ENCODE data around the gene DES.

The DES gene

GRCh38 chr2:219419331-219420197 is 1.4 kb downstream of the DES start:
- no peak for DNase-seq (ENCODE audit: low read depth)

DNA sequence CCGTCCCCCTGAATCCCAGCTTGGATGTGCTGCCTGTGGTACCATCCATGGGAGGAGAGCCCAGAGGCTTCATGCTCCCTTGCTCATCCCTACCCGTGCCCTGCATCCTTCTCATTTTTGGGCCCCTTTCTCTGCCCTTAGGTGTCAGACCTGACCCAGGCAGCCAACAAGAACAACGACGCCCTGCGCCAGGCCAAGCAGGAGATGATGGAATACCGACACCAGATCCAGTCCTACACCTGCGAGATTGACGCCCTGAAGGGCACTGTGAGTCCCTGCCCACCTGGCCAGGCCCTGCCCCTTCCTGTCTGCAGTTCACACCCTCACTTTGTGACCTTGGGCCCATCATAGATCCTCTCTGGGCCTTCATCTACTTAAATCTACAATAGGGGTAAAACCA is 2.5 kb downstream of the DES start:
- no peak for DNase-seq (ENCODE audit: low read depth)

- DNase-seq (ENCODE audit: low read depth), result no peak
These were observed 3.1 kb downstream of the DES start for GRCh38 chr2:219421323-219421722.

DNA sequence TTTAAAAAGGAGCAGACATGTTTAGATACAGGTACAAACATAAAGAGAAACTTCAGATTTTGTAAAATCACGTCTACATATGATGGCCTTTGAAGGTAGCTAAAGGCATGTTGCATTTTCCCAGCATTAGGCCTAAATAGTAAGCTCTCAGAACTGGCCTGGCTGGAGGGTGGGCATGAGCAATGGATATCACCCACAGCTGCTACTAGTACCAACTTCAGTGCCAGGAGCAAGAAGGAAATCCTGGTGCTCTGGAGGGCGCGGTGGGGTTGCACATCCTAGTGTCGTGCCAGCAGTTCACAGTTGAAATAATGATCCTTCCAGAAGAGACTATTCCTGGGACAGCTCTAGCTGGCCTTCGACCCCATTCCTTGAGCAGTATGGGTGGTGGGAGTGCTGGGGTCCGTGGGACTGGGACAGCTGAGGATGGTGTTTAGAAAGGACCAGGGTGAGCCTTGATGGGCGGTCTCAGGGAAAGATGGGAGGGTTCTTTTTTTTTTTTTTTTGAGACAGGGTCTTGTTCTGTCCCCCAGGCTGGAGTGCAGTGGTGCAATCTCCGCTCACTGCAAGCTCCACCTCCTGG is 4.9 kb downstream of the DES start:
- DNase-seq (ENCODE audit: low read depth), result no peak

DNA sequence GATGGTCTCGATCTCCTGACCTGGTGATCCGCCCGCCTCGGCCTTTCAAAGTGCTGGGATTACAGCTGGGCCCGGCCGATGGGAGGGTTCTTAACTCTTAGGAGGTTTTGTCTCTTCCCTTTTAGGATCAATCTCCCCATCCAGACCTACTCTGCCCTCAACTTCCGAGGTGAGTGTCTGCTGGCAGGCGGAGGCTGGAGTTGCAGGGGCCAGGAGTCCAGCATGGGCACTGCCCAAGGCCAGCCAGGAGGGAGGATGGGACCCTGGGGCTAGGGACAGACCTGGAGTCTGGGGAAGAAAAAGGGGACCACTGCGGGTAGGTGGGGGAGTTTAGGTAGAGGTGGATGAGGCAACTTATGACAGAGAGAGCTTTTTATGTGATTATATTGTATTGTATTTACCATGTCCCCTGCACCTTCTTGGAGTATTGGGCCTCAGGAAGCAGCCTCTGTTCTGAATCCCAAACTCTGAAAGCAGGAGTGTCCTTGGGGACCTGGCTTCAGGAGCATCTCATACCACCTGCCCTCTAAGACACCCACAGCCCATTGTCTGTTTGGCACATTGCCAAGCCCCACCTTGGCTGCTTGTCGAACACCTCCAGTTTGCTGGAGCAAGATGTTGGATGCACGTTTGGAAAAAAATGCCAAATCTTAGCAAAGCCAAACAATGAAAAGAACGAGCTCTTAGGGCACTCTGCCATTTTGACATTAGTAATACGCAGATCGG is 5.6 kb downstream of the DES start:
- no peak for DNase-seq (ENCODE audit: low read depth)

DNA sequence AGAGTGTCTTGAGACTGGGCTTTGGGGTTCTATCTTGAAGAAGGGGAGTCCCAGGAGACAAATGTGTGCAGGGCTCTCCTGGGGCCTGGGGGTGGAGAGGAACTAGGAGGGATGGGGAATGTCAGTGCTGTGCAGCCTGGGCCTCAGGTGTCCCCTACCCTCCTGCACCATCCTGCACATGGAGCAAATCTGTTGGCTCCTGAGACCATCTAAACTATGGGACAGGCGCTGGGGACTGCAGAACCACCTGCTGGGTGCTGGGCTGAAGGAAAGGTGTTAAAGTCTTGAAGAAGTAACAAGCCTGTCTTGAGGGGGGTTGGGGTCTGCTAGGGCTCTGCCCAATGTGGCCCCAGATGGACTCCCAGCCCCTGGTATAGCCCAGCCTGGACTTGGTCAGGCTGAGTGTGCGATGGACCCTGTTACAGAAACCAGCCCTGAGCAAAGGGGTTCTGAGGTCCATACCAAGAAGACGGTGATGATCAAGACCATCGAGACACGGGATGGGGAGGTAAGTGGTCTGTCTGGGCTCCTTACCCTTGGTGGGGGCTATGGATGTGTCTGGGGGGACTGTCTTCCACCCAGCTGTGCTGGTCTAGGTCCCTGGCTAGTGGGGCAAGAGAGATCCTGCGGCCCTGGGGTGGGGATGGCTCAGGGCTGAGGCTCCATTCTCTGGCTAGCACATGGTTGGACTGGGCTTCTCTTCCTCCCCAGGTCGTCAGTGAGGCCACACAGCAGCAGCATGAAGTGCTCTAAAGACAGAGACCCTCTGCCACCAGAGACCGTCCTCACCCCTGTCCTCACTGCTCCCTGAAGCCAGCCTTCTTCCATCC is 7.3 kb downstream of the DES start:
- no peak for DNase-seq (ENCODE audit: low read depth)

DNA sequence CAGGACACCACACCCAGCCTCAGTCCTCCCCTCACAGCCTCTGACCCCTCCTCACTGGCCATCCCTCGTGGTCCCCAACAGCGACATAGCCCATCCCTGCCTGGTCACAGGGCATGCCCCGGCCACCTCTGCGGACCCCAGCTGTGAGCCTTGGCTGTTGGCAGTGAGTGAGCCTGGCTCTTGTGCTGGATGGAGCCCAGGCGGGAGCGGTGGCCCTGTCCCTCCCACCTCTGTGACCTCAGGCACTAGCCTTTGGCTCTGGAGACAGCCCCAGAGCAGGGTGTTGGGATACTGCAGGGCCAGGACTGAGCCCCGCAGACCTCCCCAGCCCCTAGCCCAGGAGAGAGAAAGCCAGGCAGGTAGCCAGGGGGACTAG is 7.9 kb downstream of the DES start:
- DNase-seq (ENCODE audit: low read depth), result no peak

DNA sequence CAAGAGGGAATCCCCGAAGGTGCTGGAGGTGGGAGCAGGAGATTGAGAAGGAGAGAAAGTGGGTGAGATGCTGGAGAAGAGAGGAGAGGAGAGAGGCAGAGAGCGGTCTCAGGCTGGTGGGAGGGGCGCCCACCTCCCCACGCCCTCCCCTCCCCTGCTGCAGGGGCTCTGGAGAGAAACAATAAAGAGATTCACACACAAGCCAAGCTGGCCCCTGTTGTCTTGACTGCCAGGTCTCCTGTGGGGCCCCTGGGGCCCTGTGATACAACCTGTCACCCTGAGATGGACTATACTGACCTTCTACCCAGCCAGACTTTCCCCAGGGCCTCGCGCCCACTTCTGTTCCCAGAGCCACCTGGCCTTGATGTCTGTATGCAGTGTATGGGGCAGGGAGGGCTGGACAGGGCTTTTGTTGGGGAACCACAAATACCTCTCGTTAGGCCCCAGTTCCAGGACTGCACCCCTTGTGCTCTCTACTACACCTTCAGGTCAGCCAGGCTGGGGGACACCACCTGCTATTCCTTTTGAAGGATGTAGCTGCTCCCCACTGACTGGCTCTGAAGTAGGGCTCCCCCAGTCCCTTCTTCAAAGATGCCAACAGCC is 8.5 kb downstream of the DES start:
- DNase-seq (ENCODE audit: low read depth), result no peak

GRCh38 chr2:219428469-219428868 is 10.3 kb downstream of the DES start:
- DNase-seq (ENCODE audit: low read depth), result no peak

DNA sequence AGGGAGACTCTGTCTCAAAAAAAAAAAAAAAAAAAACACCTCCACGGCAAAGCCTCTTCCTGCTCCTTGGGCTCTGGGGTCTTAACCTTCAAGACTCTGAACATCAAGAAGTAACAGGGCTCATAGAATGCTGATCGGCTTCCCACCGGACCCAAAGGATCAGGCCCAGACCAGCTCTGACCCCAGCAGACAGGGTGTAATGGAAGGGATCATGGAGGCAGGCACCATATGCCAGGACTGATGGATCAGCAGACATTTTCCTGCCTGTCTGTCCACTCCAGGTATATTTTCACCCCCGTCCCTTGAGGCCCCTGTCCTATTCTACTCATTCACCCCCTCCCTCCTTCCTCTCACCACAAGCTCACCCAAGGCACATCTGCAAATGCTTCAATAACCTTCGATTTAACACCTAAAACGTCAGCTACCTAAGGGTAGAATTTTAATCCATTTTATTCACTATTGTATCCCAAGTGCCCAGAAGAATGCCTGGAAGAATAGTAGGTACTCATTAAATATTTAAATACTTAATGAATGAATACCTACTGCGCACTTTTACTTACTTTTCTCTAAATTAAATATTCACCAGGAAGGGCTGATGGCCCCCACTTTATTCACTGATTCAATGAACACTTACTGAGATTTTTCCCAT is 11.9 kb downstream of the DES start:
- DNase-seq (ENCODE audit: low read depth), result no peak

GRCh38 chr2:219430633-219431615 is 12.7 kb downstream of the DES start:
- no peak for DNase-seq (ENCODE audit: low read depth)

- DNase-seq (ENCODE audit: low read depth), result no peak
These were observed 15.7 kb downstream of the DES start for GRCh38 chr2:219433666-219434467.

- no peak for DNase-seq (ENCODE audit: low read depth)
These were observed 16.2 kb downstream of the DES start for GRCh38 chr2:219434468-219434717.

DNA sequence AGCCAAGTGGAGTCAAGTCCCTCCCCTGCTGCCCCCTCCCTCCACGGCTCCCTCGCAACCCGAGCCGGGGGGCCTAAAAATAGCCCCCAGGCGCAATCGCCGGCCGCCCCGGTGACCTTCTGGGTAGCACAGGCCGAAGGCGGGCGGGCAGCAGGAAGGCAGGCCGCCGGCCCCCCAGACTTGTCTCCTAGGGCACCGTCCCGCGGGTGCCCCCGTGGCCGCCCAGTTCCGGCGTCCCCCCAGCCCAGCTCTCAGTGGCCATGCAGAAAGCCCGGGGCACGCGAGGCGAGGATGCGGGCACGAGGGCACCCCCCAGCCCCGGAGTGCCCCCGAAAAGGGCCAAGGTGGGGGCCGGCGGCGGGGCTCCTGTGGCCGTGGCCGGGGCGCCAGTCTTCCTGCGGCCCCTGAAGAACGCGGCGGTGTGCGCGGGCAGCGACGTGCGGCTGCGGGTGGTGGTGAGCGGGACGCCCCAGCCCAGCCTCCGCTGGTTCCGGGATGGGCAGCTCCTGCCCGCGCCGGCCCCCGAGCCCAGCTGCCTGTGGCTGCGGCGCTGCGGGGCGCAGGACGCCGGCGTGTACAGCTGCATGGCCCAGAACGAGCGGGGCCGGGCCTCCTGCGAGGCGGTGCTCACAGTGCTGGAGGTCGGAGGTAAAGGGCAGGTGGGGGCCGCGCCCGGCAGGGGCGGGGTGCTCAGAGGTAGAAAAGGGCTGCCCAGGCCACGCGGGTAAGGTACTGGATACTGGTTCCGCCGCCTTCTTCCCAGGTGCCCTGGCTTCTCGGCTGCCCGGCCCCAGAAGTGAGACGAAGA is 16.7 kb downstream of the DES start, which contains the start of gene SPEG:
TSS of gene SPEG (plus strand) at position 126 of the 808 bp plus-strand sequence. CDS start at position 261, 135 bp downstream.
- no peak for DNase-seq (ENCODE audit: low read depth)

DNA sequence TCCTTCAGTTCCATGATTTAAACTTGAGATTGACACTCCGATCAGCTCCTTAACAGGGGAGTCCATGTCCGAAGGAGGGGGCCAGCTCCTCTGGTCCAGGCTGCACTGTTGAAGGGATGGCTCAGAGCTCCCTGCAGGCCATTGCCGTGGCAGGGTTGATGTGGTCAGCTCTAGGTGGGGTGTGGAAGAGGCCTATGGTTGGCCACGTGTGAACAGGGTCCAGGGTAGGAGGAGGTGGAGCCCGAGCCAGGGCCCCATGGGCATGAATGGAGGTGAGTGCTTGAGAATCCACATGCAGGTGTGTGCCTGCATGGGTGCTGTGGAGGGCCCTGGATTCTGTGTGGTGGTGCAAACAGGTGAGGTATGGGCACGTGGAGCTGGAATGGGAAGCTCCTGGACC is 17.5 kb downstream of the DES start:
- no peak for DNase-seq (ENCODE audit: low read depth)

DNA sequence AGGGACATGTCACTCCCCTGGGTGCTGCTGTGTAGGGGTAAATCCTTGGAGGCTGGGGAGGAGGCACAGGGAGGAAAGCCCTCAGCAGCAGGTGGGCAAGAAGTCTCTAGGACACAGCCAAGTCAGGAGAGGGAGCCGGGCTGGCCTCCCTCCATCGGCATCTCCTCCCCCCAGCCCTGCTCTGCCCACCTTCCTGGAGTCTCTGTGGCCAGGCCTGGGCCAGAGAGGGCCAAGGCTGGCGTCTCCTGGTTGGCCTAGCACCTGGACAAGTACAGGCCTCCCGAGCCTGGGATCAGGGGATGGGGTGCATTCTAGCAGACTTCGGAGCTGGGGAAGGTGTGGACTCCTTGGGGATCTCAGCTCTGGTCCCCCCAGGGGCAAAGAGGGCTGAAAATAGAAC is 18.3 kb downstream of the DES start:
- DNase-seq (ENCODE audit: low read depth), result no peak

DNA sequence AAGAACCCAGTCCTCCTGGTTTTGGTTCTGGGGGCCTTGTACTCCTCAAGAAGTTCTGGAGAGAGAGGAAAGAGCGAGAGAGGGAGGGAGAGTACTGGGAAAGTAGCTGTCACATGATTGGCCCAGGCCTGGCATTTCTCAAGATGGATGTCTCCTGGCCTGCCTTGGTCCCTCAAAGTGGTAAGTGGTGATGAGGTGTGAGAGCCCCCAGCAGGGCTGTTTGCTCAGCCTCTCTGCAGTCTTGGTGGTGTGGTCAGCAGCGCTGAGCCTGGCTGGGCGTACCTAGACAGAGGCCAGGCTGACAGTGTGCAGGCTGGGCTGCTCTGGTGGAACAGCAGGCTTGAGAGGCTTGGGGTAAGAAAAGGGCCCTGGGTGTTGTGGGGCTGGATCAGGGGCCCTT is 19.0 kb downstream of the DES start:
- no peak for DNase-seq (ENCODE audit: low read depth)

DNA sequence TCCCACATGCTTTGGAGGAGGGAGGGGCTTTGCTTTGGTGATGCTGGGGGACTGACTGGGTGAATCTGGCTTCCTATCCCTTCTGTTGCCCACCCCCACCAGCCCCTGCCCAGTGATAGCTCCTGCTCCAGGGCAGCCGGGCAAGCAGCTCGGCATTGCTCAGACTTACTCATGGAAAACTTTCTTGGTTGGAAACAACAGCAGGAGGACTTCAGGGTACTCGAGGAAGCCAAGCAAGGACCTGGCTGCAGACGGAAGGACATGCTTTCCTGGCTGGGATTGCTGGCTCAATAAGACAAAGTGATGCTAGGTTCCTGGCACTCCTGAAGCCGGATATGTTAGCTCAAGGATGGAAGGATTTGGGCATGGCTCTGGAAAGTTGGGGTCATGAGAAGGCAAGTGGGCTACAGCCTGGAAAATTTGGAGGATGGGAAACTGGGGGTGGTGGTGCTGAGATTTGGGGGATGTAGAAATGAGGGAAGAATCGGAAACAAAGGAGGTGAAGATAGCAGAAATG is 19.6 kb downstream of the DES start:
- no peak for DNase-seq (ENCODE audit: low read depth)
